ENCODE data around the gene SURF6.
"Not testable (repeated sequence)": the region's sequence is repeated elsewhere in the genome, so short reads cannot be mapped to it uniquely, and the experiment has no call there.

Gene SURF6

GRCh38 chr9:133301253-133302230 lies 34.4 kb downstream of the SURF6 start:
- in situ Hi-C loops (cut with MboI; ENCODE audit: low sequenced_read_pairs): no loop called here

DNA sequence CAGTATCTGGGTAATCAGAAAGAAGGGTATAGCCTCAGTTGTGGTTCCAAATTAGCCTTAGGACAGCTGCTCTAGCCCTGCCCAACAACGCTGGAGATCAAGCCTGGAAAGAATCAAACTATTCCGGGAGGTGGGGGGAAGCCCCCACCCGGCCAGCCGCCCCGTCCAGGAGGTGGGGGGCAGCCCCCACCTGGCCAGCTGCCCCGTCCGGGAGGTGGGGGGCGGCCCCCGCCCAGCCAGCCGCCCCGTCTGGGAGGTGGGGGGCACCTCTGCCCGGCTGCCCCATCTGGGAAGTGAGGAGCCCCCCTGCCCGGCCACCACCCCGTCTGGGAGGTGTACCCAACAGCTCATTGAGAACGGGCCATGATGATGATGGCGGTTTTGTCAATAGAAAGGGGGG lies 36.0 kb downstream of the SURF6 start:
- in situ Hi-C loops (cut with MboI; ENCODE audit: low sequenced_read_pairs): not testable (repeated sequence)

DNA sequence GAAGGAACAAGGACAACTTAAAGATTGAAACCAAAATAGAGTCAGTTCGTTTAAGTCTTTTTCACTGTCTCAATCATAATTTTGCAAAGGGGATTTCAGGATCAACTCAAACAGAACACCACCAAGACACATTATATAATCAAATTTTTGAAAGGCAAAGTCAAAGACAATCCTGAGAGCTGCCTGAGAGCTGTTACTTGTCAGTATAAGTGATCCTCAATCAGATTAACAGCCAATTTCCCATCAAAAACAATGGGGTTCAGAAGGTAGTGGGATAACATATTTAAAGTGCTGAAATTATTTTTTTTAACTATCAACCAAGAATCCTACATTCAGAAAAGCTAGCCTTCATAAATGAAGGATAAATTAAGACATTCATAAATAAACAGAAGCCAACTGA lies 41.7 kb downstream of the SURF6 start:
- in situ Hi-C loops (cut with MboI; ENCODE audit: low sequenced_read_pairs): no loop called here

DNA sequence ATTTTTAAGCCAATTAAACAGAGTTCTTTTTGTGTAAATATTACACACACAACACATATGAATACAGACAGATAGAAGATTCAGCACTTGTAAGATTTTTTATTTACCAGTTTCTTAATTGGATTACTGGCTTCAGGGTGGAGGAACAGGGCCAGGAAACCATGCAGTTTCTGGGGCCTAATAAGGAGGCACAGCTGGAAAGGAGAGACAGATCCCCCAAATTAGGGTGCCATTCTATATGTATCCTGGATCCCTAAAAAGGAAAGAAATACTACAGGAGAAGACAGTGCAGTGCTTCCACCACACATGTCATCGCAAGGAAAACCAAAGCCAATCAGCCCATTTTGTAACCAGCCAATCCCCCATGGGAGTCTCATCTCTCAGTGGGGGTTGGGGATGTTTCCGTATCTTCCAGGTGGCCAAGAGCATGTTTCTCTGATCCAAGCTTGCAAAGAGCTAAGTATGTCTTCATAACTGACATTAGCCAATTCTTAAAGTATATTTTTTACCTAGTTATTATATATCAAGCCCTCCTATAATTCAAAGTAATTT lies 45.2 kb downstream of the SURF6 start:
- in situ Hi-C loops (cut with MboI; ENCODE audit: low sequenced_read_pairs): no loop called here

DNA sequence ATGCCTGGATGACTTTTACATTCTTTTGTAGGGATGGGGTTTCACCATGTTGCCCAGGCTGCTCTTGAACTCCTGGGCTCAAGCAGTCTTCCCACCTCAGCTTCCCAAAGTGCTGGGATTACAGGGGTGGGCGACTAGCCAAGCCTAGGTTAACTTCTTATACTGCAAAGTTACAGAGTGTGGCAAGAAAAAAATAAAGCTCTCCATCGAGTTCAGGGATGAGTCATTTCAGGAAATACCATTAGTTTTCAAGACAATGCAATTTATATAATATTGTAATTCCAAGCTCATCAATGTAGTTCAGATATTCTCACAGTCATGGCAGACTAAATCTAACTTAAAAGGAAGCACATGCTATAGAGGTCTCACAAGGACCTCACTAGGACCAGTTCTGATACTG lies 49.5 kb downstream of the SURF6 start:
- in situ Hi-C loops (cut with MboI; ENCODE audit: low sequenced_read_pairs): no loop called here

GRCh38 chr9:133285252-133285775 lies 50.7 kb downstream of the SURF6 start:
- in situ Hi-C loops (cut with MboI; ENCODE audit: low sequenced_read_pairs): no loop called here

- in situ Hi-C loops (cut with MboI; ENCODE audit: low sequenced_read_pairs): no loop called here
These were observed 51.6 kb downstream of the SURF6 start for GRCh38 chr9:133284362-133284761.

DNA sequence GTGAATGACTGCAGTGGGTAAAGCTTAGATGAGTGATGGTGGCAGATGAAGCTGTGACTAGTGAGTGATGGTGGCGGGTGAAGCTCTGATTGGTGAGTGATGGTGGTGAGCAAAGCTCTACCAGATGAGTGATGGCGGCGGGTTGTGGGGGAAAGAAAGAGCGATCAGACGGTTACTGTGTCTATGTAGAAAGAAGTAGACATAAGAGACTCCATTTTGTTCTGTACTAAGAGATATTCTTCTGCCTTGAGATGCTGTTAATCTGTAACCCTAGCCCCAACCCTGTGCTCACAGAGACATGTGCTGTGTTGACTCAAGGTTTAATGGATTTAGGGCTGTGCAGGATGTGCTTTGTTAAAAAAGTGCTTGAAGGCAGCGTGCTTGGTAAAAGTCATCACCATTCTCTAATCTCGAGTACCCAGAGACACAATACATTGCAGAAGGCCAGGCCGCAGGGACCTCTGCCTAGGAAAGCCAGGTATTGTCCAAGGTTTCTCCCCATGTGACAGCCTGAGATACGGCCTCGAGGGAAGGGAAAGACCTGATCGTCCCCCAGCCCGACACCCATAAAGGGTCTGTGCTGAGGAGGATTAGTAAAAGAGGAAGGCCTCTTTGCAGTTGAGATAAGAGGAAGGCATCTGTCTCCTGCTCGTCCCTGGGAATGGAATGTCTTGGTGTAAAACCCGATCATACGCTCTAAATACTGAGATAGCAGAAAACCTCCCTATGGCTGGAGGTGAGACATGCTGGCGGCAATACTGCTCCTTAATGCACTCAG lies 52.5 kb downstream of the SURF6 start:
- in situ Hi-C loops (cut with MboI; ENCODE audit: low sequenced_read_pairs): not testable (repeated sequence)

DNA sequence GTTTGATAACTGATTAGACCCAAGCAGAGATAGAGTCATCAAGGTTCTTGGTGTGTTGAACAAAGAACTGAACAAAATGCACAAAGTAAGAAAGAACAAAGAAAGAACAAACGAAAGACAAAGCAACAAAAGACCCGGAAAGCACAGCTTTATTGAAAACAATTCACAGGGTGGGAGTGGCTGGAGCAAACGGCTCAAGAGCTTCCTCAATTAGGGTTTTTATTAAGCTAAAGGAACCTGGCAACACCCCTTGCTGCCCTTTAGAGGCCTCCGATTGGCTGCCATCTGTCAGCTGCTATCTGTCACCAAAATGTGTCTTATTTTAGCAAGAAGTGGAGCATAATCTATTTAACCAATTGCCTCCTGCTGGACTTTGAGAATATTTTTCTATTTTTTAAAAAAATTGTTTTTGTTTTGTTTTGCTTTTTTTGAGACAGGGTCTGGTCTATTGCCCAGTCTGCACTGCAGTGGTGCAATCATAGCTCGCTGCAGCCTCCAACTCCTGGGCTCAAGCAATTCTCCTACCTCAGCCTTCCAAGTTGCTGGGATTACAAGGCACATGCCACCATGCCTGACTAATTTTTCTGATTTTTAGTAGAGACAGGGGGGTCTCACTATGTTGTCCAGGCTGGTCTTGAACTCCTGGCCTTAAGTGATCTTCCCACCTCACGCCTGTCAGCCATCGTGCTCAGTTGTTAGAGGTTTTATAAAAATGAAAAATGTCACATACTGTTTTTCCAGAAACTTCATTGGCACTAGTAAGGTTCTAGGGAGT lies 53.3 kb downstream of the SURF6 start:
- in situ Hi-C loops (cut with MboI; ENCODE audit: low sequenced_read_pairs): no loop called here

DNA sequence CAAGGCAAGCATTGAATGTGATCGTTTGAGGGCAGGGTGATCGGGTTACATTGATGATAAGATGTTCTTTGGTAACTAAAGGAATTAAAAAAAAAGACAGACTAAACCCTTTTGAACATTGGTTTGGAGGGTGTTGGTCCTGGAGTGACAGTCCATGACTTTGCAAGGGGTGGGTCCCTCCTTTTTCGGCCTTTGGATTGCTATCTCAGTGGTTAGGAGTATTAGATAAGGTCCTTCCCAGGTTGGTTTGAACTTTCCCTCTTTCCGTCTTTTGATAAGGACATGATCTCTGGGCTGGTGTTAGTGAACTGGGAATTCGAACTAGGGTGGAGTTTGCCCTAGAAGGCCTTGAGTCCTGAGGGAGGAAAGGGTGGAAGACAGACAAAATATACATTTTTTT lies 55.6 kb downstream of the SURF6 start:
- in situ Hi-C loops (cut with MboI; ENCODE audit: low sequenced_read_pairs): no loop called here

Measured in HL-60/S4 (cell line).